IMR-90 (cell line): ENCODE measurements around the gene ZDHHC16. TPM values are rescaled to one million over a fixed set of nuclear protein-coding genes. Genes with fewer than 3 reads are reported as not detected.

ENCODE experiments used
- ATAC-seq: fragments of 200-7000 bp; cut with Tn5 transposase; 2 replicates; pipeline ENCODE4 v1.9.1; 2020; ENCODE audit warnings: low read depth, mild to moderate bottlenecking, moderate library complexity
- BruUV-seq: library from RNA; stranded (reverse); fragments of 400-500 nt; replicated peaks from 2 replicates; lab custom pipeline; 2021; lab: Mats Ljungman, UMichigan
- CTCF ChIA-PET: fragments of 300-600 bp; formaldehyde crosslinking; extraction: SDS; loops from one replicate; lab custom pipeline; 2021; ENCODE audit warnings: antibody characterized with exemption; lab: Yijun Ruan, JAX
- POLR2A ChIA-PET: fragments of 300-600 bp; sonication (Branson Sonifier 250); formaldehyde crosslinking; loops from one replicate; lab custom pipeline; 2022; ENCODE audit warnings: antibody characterized with exemption; ENCODE audit not compliant: unreplicated experiment; lab: Charles Lee
- DNase-seq: peaks from one replicate; pipeline ENCODE4 v3.0.0; 2013
- H2AFZ ChIP-seq: replicated peaks from 2 replicates; pipeline ENCODE3; 2013; ENCODE audit warnings: low read length, mild to moderate bottlenecking; ENCODE audit not compliant: poor library complexity
- H2AK5ac ChIP-seq: 2 replicates; pipeline ENCODE4 v1.6.1; 2013; ENCODE audit warnings: low read depth, low read length, inconsistent platforms
- H2AK9ac ChIP-seq: replicated peaks from 2 replicates; pipeline ENCODE3; 2013; ENCODE audit warnings: mild to moderate bottlenecking, low read depth, low read length, moderate library complexity; ENCODE audit not compliant: poor library complexity
- H2BK120ac ChIP-seq: 2 replicates; pipeline ENCODE4 v1.6.1; 2013; ENCODE audit warnings: low read depth, low read length, inconsistent platforms
- H2BK15ac ChIP-seq: 3 replicates; pipeline ENCODE4 v1.6.1; 2013; ENCODE audit warnings: low read depth, low read length, inconsistent platforms
- H2BK20ac ChIP-seq: 2 replicates; pipeline ENCODE4 v1.6.1; 2013; ENCODE audit warnings: low read depth, mild to moderate bottlenecking, inconsistent platforms, low read length, moderate library complexity
- H2BK5ac ChIP-seq: 2 replicates; pipeline ENCODE4 v1.6.1; 2013; ENCODE audit warnings: mild to moderate bottlenecking, low read depth, low read length, inconsistent platforms; ENCODE audit not compliant: poor library complexity, severe bottlenecking
- H3K14ac ChIP-seq: replicated peaks from 2 replicates; pipeline ENCODE4 v1.6.1; 2013; ENCODE audit warnings: low read depth, low read length, inconsistent platforms
- H3K18ac ChIP-seq: 2 replicates; pipeline ENCODE4 v1.6.1; 2013; ENCODE audit warnings: low read depth, low read length, control low read depth
- H3K23ac ChIP-seq: 2 replicates; pipeline ENCODE4 v1.6.1; 2013; ENCODE audit warnings: low read depth, low read length, inconsistent platforms
- H3K27ac ChIP-seq: 2 replicates; pipeline ENCODE4 v1.5.1; 2013; ENCODE audit warnings: mild to moderate bottlenecking, control low read depth, low read length; ENCODE audit not compliant: insufficient read depth
- H3K27me3 ChIP-seq: 2 replicates; pipeline ENCODE4 v1.6.1; 2013; ENCODE audit warnings: low read length; ENCODE audit not compliant: control insufficient read depth, insufficient read depth
- H3K36me3 ChIP-seq: 2 replicates; pipeline ENCODE4 v1.6.1; 2013; ENCODE audit warnings: low read length, mixed read lengths; ENCODE audit not compliant: control insufficient read depth, insufficient read depth
- H3K4ac ChIP-seq: 2 replicates; pipeline ENCODE4 v1.6.1; 2013; ENCODE audit warnings: low read depth, low read length, inconsistent platforms
- H3K4me1 ChIP-seq: 2 replicates; pipeline ENCODE4 v1.6.1; 2013; ENCODE audit warnings: low read length, mixed read lengths; ENCODE audit not compliant: control insufficient read depth, insufficient read depth
- H3K4me2 ChIP-seq: 2 replicates; pipeline ENCODE4 v1.6.1; 2013; ENCODE audit warnings: low read depth, mild to moderate bottlenecking, control low read depth, low read length, moderate library complexity
- H3K4me3 ChIP-seq: 2 replicates; pipeline ENCODE4 v1.5.1; 2013; ENCODE audit warnings: low read depth, mild to moderate bottlenecking, control low read depth, low read length, moderate library complexity; ENCODE audit not compliant: insufficient read depth
- H3K56ac ChIP-seq: 2 replicates; pipeline ENCODE4 v1.6.1; 2013; ENCODE audit warnings: low read length, inconsistent platforms; ENCODE audit not compliant: insufficient read depth; ENCODE audit errors: extremely low read depth
- H3K79me1 ChIP-seq, 2 experiments: 2 replicates each; pipeline ENCODE4 v1.6.1; 2013; ENCODE audit warnings: low read length in 2 of 2, inconsistent platforms in 1 of 2, low read depth in 1 of 2
- H3K9ac ChIP-seq: 2 replicates; pipeline ENCODE4 v1.6.1; 2013; ENCODE audit warnings: low read depth, low read length, control low read depth
- H3K9me1 ChIP-seq: 2 replicates; pipeline ENCODE4 v1.6.1; 2013; ENCODE audit warnings: low read length, inconsistent platforms; ENCODE audit not compliant: insufficient read depth
- H3K9me3 ChIP-seq: 2 replicates; pipeline ENCODE4 v1.6.1; 2013; ENCODE audit warnings: low read length; ENCODE audit not compliant: control insufficient read depth, insufficient read depth
- H4K20me1 ChIP-seq: 2 replicates; pipeline ENCODE4 v1.6.1; 2013; ENCODE audit warnings: low read length, inconsistent platforms; ENCODE audit not compliant: insufficient read depth
- H4K5ac ChIP-seq: 2 replicates; pipeline ENCODE4 v1.6.1; 2013; ENCODE audit warnings: mild to moderate bottlenecking, low read depth, low read length, control low read depth
- H4K8ac ChIP-seq, 2 experiments: 2 replicates each; pipeline ENCODE4 v1.6.1; 2013; ENCODE audit warnings: low read depth in 2 of 2, low read length in 2 of 2, control low read depth in 1 of 2, inconsistent platforms in 1 of 2
- H4K91ac ChIP-seq: 2 replicates; pipeline ENCODE4 v1.6.1; 2013; ENCODE audit warnings: low read depth, low read length, inconsistent platforms; ENCODE audit not compliant: insufficient read depth
- CHD1 ChIP-seq: IDR thresholded peaks from 2 replicates; pipeline ENCODE4 v1.6.1; 2012; ENCODE audit warnings: low read depth, low read length, improper control_type of control experiment
- ELK1 ChIP-seq: fragments of 150-350 bp; IDR thresholded peaks from 2 replicates; pipeline ENCODE4 v1.6.1; 2016; ENCODE audit warnings: low read depth, mild to moderate bottlenecking, low read length, moderate library complexity, borderline replicate concordance
- FOS ChIP-seq: fragments of 150-350 bp; IDR thresholded peaks from 2 replicates; pipeline ENCODE4 v1.6.1; 2016; ENCODE audit warnings: low read depth, low read length
- MAFK ChIP-seq: IDR thresholded peaks from 2 replicates; pipeline ENCODE4 v1.6.1; 2012; ENCODE audit warnings: low read depth, low read length, improper control_type of control experiment
- MXI1 ChIP-seq: IDR thresholded peaks from 2 replicates; pipeline ENCODE4 v1.6.1; 2012; ENCODE audit warnings: low read depth, mild to moderate bottlenecking, low read length, moderate library complexity, borderline replicate concordance
- NFE2L2 ChIP-seq: fragments of 150-350 bp; IDR thresholded peaks from 2 replicates; pipeline ENCODE4 v1.6.1; 2016; ENCODE audit warnings: low read depth, mild to moderate bottlenecking, low read length
- RAD21 ChIP-seq: IDR thresholded peaks from 2 replicates; pipeline ENCODE4 v1.6.1; 2012; ENCODE audit warnings: low read length, improper control_type of control experiment
- RCOR1 ChIP-seq: IDR thresholded peaks from 2 replicates; pipeline ENCODE4 v1.6.1; 2012; ENCODE audit warnings: mild to moderate bottlenecking, low read length, improper control_type of control experiment; ENCODE audit not compliant: insufficient replicate concordance
- RFX5 ChIP-seq: IDR thresholded peaks from 2 replicates; pipeline ENCODE4 v1.8.0; 2012; ENCODE audit warnings: low read depth, mild to moderate bottlenecking, low read length, moderate library complexity
- SMC3 ChIP-seq: fragments of 150-350 bp; IDR thresholded peaks from 2 replicates; pipeline ENCODE4 v1.6.1; 2016; ENCODE audit warnings: low read depth, mild to moderate bottlenecking, antibody characterized with exemption, low read length, moderate library complexity
- WGBS, 2 experiments: methylation state at CpG; one replicate each; pipeline versions ENCODE4 v1.1.5 to v1.1.7; 2013; ENCODE audit warnings: missing lambda C conversion rate in 2 of 2; ENCODE audit not compliant: insufficient read length in 1 of 2; ENCODE audit errors: extremely low coverage in 2 of 2; 5-methylcytosine and 5-hydroxymethylcytosine counted together
- dilution Hi-C: fragments of 300-500 bp; cut with HindIII; formaldehyde crosslinking; loops from one replicate; pipeline ENCODE4 v1.14.3; 2018; ENCODE audit warnings: low sequenced_read_pairs; ENCODE audit not compliant: unreplicated experiment
- in situ Hi-C: fragments of 300-500 bp; cut with MboI; formaldehyde crosslinking; loops from 3 replicates; pipeline ENCODE4 v1.14.3; 2019; ENCODE audit warnings: low sequenced_read_pairs, inconsistent platforms, mixed read lengths
- intact Hi-C: fragments of 100-400 bp; cut with micrococcal nuclease; formaldehyde crosslinking; loops from 2 replicates; pipeline ENCODE4 v1.10.0; 2022
- polyA plus RNA-seq, 3 experiments: library from polyadenylated mRNA; depleted of rRNA; stranded (reverse); fragments of >200 nt; gene quantifications; 2 replicates each; pipeline ENCODE4 v1.2.3, GENCODE V29; 2012; ENCODE audit warnings: low replicate concordance in 1 of 3
- total RNA-seq: library from RNA; depleted of rRNA; stranded (reverse); fragments of >200 nt; gene quantifications from 2 replicates; pipeline ENCODE4 v1.2.3, GENCODE V29; 2012
- TF ChIP-seq, protein P1 (sequence below): fragments of 150-350 bp; IDR thresholded peaks from 2 replicates; pipeline ENCODE4 v1.6.1; 2017; ENCODE audit warnings: mild to moderate bottlenecking, antibody characterized with exemption, low read length, low read depth

ZDHHC16 gene
- total and polyA plus RNA-seq, 2 of the 4 experiments (the other 2 are of a cell fraction), result 54.7 to 64.0 TPM

DNA sequence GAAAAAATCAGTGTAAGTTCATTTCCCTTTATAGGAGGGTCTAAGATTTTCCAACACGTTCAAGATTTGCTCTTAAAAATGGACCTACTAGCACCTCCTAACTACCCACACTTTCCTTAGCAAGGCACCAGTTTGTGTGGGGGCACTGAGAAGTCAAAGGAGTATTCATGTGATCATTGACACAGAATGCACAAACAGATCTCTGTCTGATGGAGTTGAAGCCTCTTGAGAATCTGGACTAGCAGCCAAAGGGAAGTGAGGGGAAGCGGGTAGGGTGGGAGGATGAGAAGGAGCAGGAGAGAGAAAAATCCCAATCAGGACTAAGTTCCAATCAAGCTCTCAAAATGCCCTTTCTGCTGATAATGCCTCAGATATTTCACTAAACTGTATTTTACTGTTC is 48.2 kb downstream of the ZDHHC16 start:
- no CpG with 5 or more reads among the region's 2 CpGs for WGBS, 2 experiments
- Histone ChIP-seq H4K5ac (no peak overlapping the region), H3K9me3 (no peaks in the 10 kb centered on the region), H3K9ac (no peak overlapping the region), H2BK5ac (no peak overlapping the region), H2AFZ (no peak overlapping the region), H3K56ac (no peak overlapping the region), H2AK5ac (no peak overlapping the region), H3K4me2 (no peak overlapping the region), H3K9me1 (peaks cover 11% of the 10 kb centered on the region), H4K8ac (no peak overlapping the region), H3K4me1 (peaks cover 11% of the 10 kb centered on the region), H2AK9ac (no peak overlapping the region), H3K27ac (no peak overlapping the region), H4K91ac (no peak overlapping the region), H3K79me1 (peaks cover 9 to 62% of the 10 kb centered on the region in 2 experiments; a peak in 3 of 4 replicates), H3K14ac (no peak overlapping the region), H2BK20ac (no peak overlapping the region), H3K23ac (no peak overlapping the region), H3K18ac (no peak overlapping the region), H3K36me3 (peaks cover 6% of the 10 kb centered on the region; the same call in 1 of the 2 replicates), H3K4ac (no peak overlapping the region), H4K20me1 (peaks cover 62% of the 10 kb centered on the region), H2BK120ac (no peak overlapping the region), H3K4me3 (no peak overlapping the region), H2BK15ac (no peak overlapping the region), H3K27me3 (no peaks in the 10 kb centered on the region)
- in situ Hi-C loops, result no loop called here
- TF ChIP-seq SMC3, result no peak
- TF ChIP-seq RFX5, result no peak
- no peak for TF ChIP-seq ELK1
- TF ChIP-seq, protein P1, sequence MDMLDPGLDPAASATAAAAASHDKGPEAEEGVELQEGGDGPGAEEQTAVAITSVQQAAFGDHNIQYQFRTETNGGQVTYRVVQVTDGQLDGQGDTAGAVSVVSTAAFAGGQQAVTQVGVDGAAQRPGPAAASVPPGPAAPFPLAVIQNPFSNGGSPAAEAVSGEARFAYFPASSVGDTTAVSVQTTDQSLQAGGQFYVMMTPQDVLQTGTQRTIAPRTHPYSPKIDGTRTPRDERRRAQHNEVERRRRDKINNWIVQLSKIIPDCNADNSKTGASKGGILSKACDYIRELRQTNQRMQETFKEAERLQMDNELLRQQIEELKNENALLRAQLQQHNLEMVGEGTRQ, result no peak
- TF ChIP-seq MAFK, result no peak
- TF ChIP-seq CHD1, result no peak
- no peak for TF ChIP-seq MXI1
- TF ChIP-seq NFE2L2, result no peak
- TF ChIP-seq RAD21, result no peak
- no peak for TF ChIP-seq RCOR1
- TF ChIP-seq FOS, result no peak
- BruUV-seq, result no TSS peak
- intact Hi-C loops, result no loop called here
- POLR2A ChIA-PET, result no interaction called here
- no peak for ATAC-seq
- dilution Hi-C loops, result no loop called here
- CTCF ChIA-PET, result interaction anchor here (0.6 kb wide), 1 partner anchor 65 kb away, joined by 3 read pairs; no protein-coding TSS in a partner anchor
- no peak for DNase-seq
